GM06990 (cell line): ENCODE data around the gene TMC8.
A peak's percentile ranks its signal among the peaks of the same experiment; 100 is the strongest.
"Not testable (repeated sequence)": the region's sequence is repeated elsewhere in the genome, so short reads cannot be mapped to it uniquely, and the experiment has no call there.

Experiments
- DNase-seq: peaks from one replicate; pipeline ENCODE4 v3.0.0-alpha.2; 2011; ENCODE audit not compliant: insufficient read length; ENCODE audit errors: extremely low read depth
- H3K27me3 ChIP-seq: replicated peaks from 2 replicates; pipeline ENCODE4 v1.6.0; 2011; ENCODE audit warnings: low read length; ENCODE audit not compliant: control insufficient read depth, insufficient read depth
- H3K36me3 ChIP-seq: 2 replicates; pipeline ENCODE4 v1.5.1; 2011; ENCODE audit warnings: low read length; ENCODE audit not compliant: control insufficient read depth, insufficient read depth
- H3K4me3 ChIP-seq: replicated peaks from 2 replicates; pipeline ENCODE4 v1.5.1; 2011; ENCODE audit warnings: low read depth, mild to moderate bottlenecking, control low read depth, low read length
- CTCF ChIP-seq: IDR thresholded peaks from 2 replicates; pipeline ENCODE4 v1.5.1; 2011; ENCODE audit warnings: low read length, control low read depth, mild to moderate bottlenecking, inconsistent platforms; ENCODE audit not compliant: insufficient read depth, poor library complexity, severe bottlenecking

Gene TMC8

GRCh38 chr17:78166416-78166815 lies 35.8 kb downstream of the TMC8 start:
- H3K36me3 ChIP-seq = peaks cover 14% of the 10 kb centered on the region
- no peak for DNase-seq
- no peak overlapping the region for H3K4me3 ChIP-seq
- H3K27me3 ChIP-seq = no peaks in the 10 kb centered on the region
- TF ChIP-seq CTCF = no peak

GRCh38 chr17:78168242-78168902 lies 37.8 kb downstream of the TMC8 start, which contains the start of gene SYNGR2:
SYNGR2 (plus strand) TSS chr17:78168581; CDS start chr17:78168617, 36 bp downstream.
- Histone ChIP-seq H3K27me3 (no peaks in the 10 kb centered on the region), H3K4me3 (peak within 1 kb of the TSS; percentile 97), H3K36me3 (peaks cover 29% of the 10 kb centered on the region)
- TF ChIP-seq CTCF = no peak
- peak; percentile 92 for DNase-seq

GRCh38 chr17:78168903-78169793 lies 38.6 kb downstream of the TMC8 start:
- DNase-seq = peak; percentile 76
- Histone ChIP-seq H3K27me3 (no peaks in the 10 kb centered on the region), H3K4me3 (peak overlapping the region; percentile 97), H3K36me3 (peaks cover 32% of the 10 kb centered on the region)
- TF ChIP-seq CTCF = no peak

- no peak for DNase-seq
- Histone ChIP-seq H3K4me3 (peak overlapping the region; percentile 97), H3K36me3 (peaks cover 44% of the 10 kb centered on the region), H3K27me3 (no peaks in the 10 kb centered on the region)
- no peak for TF ChIP-seq CTCF
Measured at GRCh38 chr17:78170692-78171590, 40.4 kb downstream of the TMC8 start.

GRCh38 chr17:78171591-78172248 lies 41.1 kb downstream of the TMC8 start:
- DNase-seq, H3K27me3 ChIP-seq: not testable (repeated sequence)
- H3K36me3 ChIP-seq = peaks cover 44% of the 10 kb centered on the region
- peak overlapping the region; percentile 97 for H3K4me3 ChIP-seq
